HG03469 (cell line): Measurements from ENCODE around the gene ISG20L2.

Experiments
- ATAC-seq: cut with Tn5 transposase; IDR thresholded peaks from one replicate; pipeline ENCODE4 v1.9.1; 2021; ENCODE audit warnings: mild to moderate bottlenecking, moderate library complexity, moderate number of reproducible peaks; ENCODE audit not compliant: unreplicated experiment

The ISG20L2 gene

GRCh38 chr1:156708218-156708661 is 20.3 kb downstream of the ISG20L2 start:
- ATAC-seq = no peak

GRCh38 chr1:156707417-156708217 is 20.9 kb downstream of the ISG20L2 start:
- ATAC-seq = no peak

- no peak for ATAC-seq
Measured at GRCh38 chr1:156706657-156707416, 21.7 kb downstream of the ISG20L2 start.

GRCh38 chr1:156705918-156706656 is 22.5 kb downstream of the ISG20L2 start:
- ATAC-seq = no peak

GRCh38 chr1:156705321-156705917 is 23.1 kb downstream of the ISG20L2 start, which contains the start of gene CRABP2:
Gene CRABP2 (minus strand): TSS chr1:156705583. CDS start chr1:156705446, 137 bp downstream.
- ATAC-seq = no peak

- ATAC-seq = no peak
Measured at GRCh38 chr1:156704930-156705320, 23.6 kb downstream of the ISG20L2 start.

GRCh38 chr1:156704166-156704711 is 24.3 kb downstream of the ISG20L2 start:
- ATAC-seq = no peak

GRCh38 chr1:156703741-156704140 is 24.8 kb downstream of the ISG20L2 start:
- no peak for ATAC-seq

GRCh38 chr1:156703336-156703735 is 25.2 kb downstream of the ISG20L2 start:
- ATAC-seq = no peak

GRCh38 chr1:156700736-156701531 is 27.6 kb downstream of the ISG20L2 start:
- ATAC-seq = no peak

- no peak for ATAC-seq
Measured at GRCh38 chr1:156698995-156699394, 29.6 kb downstream of the ISG20L2 start.

- ATAC-seq = no peak
Measured at GRCh38 chr1:156697481-156697880, 31.1 kb downstream of the ISG20L2 start.

GRCh38 chr1:156696755-156697154 is 31.8 kb downstream of the ISG20L2 start:
- no peak for ATAC-seq

GRCh38 chr1:156694690-156694962 is 33.9 kb downstream of the ISG20L2 start:
- ATAC-seq = no peak

GRCh38 chr1:156693848-156694689 is 34.5 kb downstream of the ISG20L2 start:
- no peak for ATAC-seq

GRCh38 chr1:156692925-156693847 is 35.4 kb downstream of the ISG20L2 start:
- no peak for ATAC-seq

- no peak for ATAC-seq
Measured at GRCh38 chr1:156692441-156692924, 36.1 kb downstream of the ISG20L2 start.
